ENCODE results near the gene ROR2. TPM values are rescaled to one million over a fixed set of nuclear protein-coding genes. Genes with fewer than 3 reads are reported as not detected.

The ROR2 gene
- total RNA-seq, 4 donors from 2014 or later: 4.2 to 23.2 (median 11.2) TPM

DNA sequence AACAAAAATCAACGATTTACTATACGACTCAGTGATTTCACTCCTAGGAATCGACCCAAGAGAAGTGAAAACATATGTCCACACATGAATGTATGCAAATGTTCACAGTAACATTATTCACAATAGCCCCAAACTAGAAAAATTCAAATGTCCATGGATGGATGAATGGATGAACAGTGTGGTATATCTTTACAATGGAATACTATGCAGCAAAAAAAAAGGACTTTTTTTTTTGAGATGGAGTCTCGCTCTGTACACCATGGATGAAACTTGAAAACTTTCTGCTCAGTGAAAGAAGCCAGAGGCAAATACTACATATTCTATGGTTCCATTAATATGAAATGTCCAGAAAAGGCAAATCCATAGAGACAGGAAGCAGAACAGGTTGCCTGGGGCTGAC is 233.8 kb downstream of the ROR2 start:
- WGBS, 2 donors (ENCODE audit: low coverage in 1 of 2): 88 to 98% methylated on average over 4 of the region's 4 CpGs
- no peaks in the 10 kb centered on the region for H3K36me3 ChIP-seq
- peaks cover 4% of the 10 kb centered on the region for H3K27me3 ChIP-seq
- intact Hi-C loops (cut with DNase I; ENCODE audit: low total_unique reads) (no loop called here), in situ Hi-C loops (cut with MboI; ENCODE audit: low pct_ligation_motif_present in 1 of 4, low pct_unique_long_range_greater_than_20kb in 1 of 4, low sequenced_read_pairs in 3 of 4) (no loop called here)
- DNase-seq: no peak
- TF ChIP-seq POLR2AphosphoS5 (IDR thresholded peaks at IDR 0.05) (no peak), POLR2A (IDR thresholded peaks at IDR 0.05) (no peak), EP300 (IDR thresholded peaks at IDR 0.05; ENCODE audit: low read depth) (no peak)
- TF ChIP-seq, protein P1, sequence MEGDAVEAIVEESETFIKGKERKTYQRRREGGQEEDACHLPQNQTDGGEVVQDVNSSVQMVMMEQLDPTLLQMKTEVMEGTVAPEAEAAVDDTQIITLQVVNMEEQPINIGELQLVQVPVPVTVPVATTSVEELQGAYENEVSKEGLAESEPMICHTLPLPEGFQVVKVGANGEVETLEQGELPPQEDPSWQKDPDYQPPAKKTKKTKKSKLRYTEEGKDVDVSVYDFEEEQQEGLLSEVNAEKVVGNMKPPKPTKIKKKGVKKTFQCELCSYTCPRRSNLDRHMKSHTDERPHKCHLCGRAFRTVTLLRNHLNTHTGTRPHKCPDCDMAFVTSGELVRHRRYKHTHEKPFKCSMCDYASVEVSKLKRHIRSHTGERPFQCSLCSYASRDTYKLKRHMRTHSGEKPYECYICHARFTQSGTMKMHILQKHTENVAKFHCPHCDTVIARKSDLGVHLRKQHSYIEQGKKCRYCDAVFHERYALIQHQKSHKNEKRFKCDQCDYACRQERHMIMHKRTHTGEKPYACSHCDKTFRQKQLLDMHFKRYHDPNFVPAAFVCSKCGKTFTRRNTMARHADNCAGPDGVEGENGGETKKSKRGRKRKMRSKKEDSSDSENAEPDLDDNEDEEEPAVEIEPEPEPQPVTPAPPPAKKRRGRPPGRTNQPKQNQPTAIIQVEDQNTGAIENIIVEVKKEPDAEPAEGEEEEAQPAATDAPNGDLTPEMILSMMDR (IDR thresholded peaks at IDR 0.05): no peak
- H3K9me3 ChIP-seq: no peaks in the 10 kb centered on the region
- H3K4me3 ChIP-seq: no peak overlapping the region
- no peak overlapping the region for H3K27ac ChIP-seq
- no peaks in the 10 kb centered on the region for H3K4me1 ChIP-seq

DNA sequence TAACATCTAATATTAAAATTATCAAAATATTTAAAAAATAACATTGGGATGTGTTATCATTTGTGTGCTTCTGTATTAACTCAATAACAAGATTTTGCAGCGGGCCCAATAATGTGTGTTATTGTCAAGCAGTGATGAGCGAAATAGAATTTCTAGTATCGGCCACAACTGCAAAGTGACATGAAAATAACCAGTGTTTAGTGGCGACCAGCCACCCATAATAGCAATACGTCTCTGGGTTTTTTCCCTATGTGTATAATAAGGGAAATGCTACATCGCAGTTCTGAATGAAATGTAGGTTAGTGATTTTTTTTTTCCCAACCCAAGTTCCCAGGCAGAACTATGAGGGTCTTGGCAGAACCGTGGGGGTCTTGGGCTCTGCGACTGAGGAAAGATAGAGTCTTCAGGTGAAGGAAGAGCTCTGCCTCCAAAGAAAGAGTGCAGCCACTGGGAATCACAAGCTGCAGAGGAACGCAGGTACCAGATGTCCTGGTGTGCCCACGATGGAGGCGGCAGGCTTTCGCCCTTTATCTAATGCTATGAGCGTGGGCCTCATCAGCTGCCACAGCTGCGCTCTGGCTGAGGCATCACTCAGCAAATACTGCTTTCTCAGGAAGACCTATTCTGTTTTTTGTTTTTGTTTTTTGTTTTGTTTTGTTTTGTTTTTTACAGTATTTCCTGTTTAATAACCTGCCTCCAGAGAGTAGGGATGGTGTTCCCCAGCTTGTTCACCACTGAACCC is 235.0 kb downstream of the ROR2 start:
- Histone ChIP-seq H3K4me3 (peak overlapping the region in 2 of 4 donors; percentile 30 to 40), H3K27ac (peak overlapping the region in 3 of 4 donors; percentile 45 to 50 (median 48)), H3K36me3 (no peaks in the 10 kb centered on the region), H3K9me3 (no peaks in the 10 kb centered on the region), H3K27me3 (peaks cover 4% of the 10 kb centered on the region), H3K4me1 (no peaks in the 10 kb centered on the region)
- in situ Hi-C loops (cut with MboI; ENCODE audit: low pct_ligation_motif_present in 1 of 4, low pct_unique_long_range_greater_than_20kb in 1 of 4, low sequenced_read_pairs in 3 of 4) (no loop called here), intact Hi-C loops (cut with DNase I; ENCODE audit: low total_unique reads) (no loop called here)
- 73 to 93% methylated on average over 8 to 14 of the region's 14 CpGs for WGBS, 2 donors (ENCODE audit: low coverage in 1 of 2)
- no peak for TF ChIP-seq POLR2A (IDR thresholded peaks at IDR 0.05)
- no peak for TF ChIP-seq EP300 (IDR thresholded peaks at IDR 0.05; ENCODE audit: low read depth)
- TF ChIP-seq, protein P1 (IDR thresholded peaks at IDR 0.05): no peak
- no peak for TF ChIP-seq POLR2AphosphoS5 (IDR thresholded peaks at IDR 0.05)
- no peak for DNase-seq

DNA sequence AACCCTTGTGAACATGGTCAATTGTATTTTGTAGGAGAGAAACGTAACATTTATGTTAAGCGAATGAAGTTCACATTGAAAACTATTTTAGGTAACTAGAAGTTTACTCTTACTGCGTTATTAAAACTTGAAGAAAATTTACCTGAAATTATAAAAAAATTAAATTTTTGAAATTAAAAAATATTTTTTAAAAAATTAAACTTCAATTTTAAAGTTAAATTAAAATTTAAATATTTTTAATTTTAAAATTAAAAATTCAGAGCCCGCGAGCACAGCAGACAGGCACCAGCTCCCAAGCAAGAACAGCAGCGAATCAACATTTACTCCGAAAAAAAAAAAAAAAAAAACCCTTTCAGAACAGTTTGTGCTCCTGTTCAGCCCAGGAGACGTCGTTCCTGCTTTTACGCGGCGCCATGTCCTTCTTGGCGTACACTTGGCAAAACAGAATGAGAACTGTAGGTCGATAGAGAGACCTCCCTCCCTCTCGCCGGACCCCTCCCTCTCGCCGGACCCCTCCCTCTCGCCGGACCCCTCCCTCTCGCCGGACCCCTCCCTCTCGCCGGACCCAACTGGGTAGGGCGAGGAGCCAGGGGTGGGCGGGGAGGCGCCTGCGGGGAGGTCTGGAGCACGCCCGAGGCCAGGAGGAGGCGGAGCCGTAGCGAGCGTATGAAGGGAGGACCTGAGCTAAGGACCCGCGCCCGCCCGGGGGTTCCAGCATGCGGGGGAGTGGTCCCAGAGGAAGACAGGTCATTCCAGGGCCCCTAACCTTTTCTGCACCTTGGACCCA is 235.8 kb downstream of the ROR2 start:
- in situ Hi-C loops (cut with MboI; ENCODE audit: low pct_ligation_motif_present in 1 of 4, low pct_unique_long_range_greater_than_20kb in 1 of 4, low sequenced_read_pairs in 3 of 4): no loop called here
- WGBS, 2 donors (ENCODE audit: low coverage in 1 of 2): 13 to 34% methylated on average over 26 to 38 of the region's 39 CpGs
- intact Hi-C loops (cut with DNase I; ENCODE audit: low total_unique reads): no loop called here
- H3K4me1 ChIP-seq: no peaks in the 10 kb centered on the region
- no peaks in the 10 kb centered on the region for H3K27me3 ChIP-seq
- H3K9me3 ChIP-seq: no peaks in the 10 kb centered on the region
- H3K27ac ChIP-seq: peak overlapping the region in 3 of 4 donors; percentile 45 to 50 (median 48)
- H3K4me3 ChIP-seq: peak overlapping the region in 3 of 4 donors; percentile 9 to 40 (median 30)
- DNase-seq: peak; percentile 78
- H3K36me3 ChIP-seq: no peaks in the 10 kb centered on the region
- TF ChIP-seq EP300 (IDR thresholded peaks at IDR 0.05; ENCODE audit: low read depth) (no peak), POLR2AphosphoS5 (IDR thresholded peaks at IDR 0.05) (no peak), POLR2A (IDR thresholded peaks at IDR 0.05) (no peak)
- TF ChIP-seq, protein P1 (IDR thresholded peaks at IDR 0.05): no peak

GRCh38 chr9:91712811-91713210 is 237.2 kb downstream of the ROR2 start:
- H3K9me3 ChIP-seq: no peaks in the 10 kb centered on the region
- no peaks in the 10 kb centered on the region for H3K4me1 ChIP-seq
- no peak overlapping the region for H3K4me3 ChIP-seq
- in situ Hi-C loops (cut with MboI; ENCODE audit: low pct_ligation_motif_present in 1 of 4, low pct_unique_long_range_greater_than_20kb in 1 of 4, low sequenced_read_pairs in 3 of 4) (no loop called here), intact Hi-C loops (cut with DNase I; ENCODE audit: low total_unique reads) (no loop called here)
- no peak overlapping the region for H3K27ac ChIP-seq
- no peaks in the 10 kb centered on the region for H3K27me3 ChIP-seq
- TF ChIP-seq, protein P1 (IDR thresholded peaks at IDR 0.05): no peak
- TF ChIP-seq POLR2AphosphoS5 (IDR thresholded peaks at IDR 0.05): no peak
- no peak for TF ChIP-seq EP300 (IDR thresholded peaks at IDR 0.05; ENCODE audit: low read depth)
- no peak for TF ChIP-seq POLR2A (IDR thresholded peaks at IDR 0.05)
- WGBS, 2 donors (ENCODE audit: low coverage in 1 of 2): 89 to 93% methylated on average over 3 to 7 of the region's 7 CpGs
- H3K36me3 ChIP-seq: no peaks in the 10 kb centered on the region
- no peak for DNase-seq
